H9 (cell line): ENCODE results near the gene CDK2AP2. TPM values are rescaled to one million over a fixed set of nuclear protein-coding genes. Genes with fewer than 3 reads are reported as not detected.

Experiments used
- DNase-seq: peaks from one replicate; pipeline ENCODE4 v3.0.0-alpha.2; 2017
- H2AFZ ChIP-seq: one replicate; pipeline ENCODE4 v1.6.1; 2013; ENCODE audit warnings: mild to moderate bottlenecking, low read length, control low read depth, moderate library complexity
- H2AK5ac ChIP-seq: 2 replicates; pipeline ENCODE4 v1.6.1; 2013; ENCODE audit warnings: low read length, control low read depth, mixed read lengths; ENCODE audit not compliant: insufficient read length
- H2BK120ac ChIP-seq: one replicate; pipeline ENCODE4 v1.6.1; 2013; ENCODE audit warnings: low read depth, mild to moderate bottlenecking, low read length, control low read depth, inconsistent platforms; ENCODE audit not compliant: poor library complexity, severe bottlenecking
- H2BK12ac ChIP-seq: 2 replicates; pipeline ENCODE4 v1.6.1; 2013; ENCODE audit warnings: low read length, control low read depth, mixed read lengths, low read depth; ENCODE audit not compliant: insufficient read length
- H2BK15ac ChIP-seq: 2 replicates; pipeline ENCODE4 v1.6.1; 2013; ENCODE audit warnings: low read depth, low read length, control low read depth
- H2BK20ac ChIP-seq: one replicate; pipeline ENCODE4 v1.6.1; 2013; ENCODE audit warnings: low read depth, mild to moderate bottlenecking, low read length, control low read depth, inconsistent platforms; ENCODE audit not compliant: poor library complexity, severe bottlenecking
- H2BK5ac ChIP-seq: 2 replicates; pipeline ENCODE4 v1.6.1; 2013; ENCODE audit warnings: low read length, control low read depth, mixed read lengths; ENCODE audit not compliant: insufficient read length
- H3K14ac ChIP-seq: 2 replicates; pipeline ENCODE4 v1.6.1; 2013; ENCODE audit warnings: low read length, control low read depth; ENCODE audit not compliant: insufficient read depth
- H3K18ac ChIP-seq: 2 replicates; pipeline ENCODE4 v1.6.1; 2013; ENCODE audit warnings: low read depth, mild to moderate bottlenecking, mixed read lengths, low read length, control low read depth; ENCODE audit not compliant: insufficient read length
- H3K23ac ChIP-seq: 2 replicates; pipeline ENCODE4 v1.6.1; 2013; ENCODE audit warnings: low read length, control low read depth, mixed read lengths, low read depth; ENCODE audit not compliant: insufficient read length
- H3K23me2 ChIP-seq: 2 replicates; pipeline ENCODE4 v1.6.1; 2013; ENCODE audit warnings: low read depth, mild to moderate bottlenecking, mixed read lengths, low read length, control low read depth; ENCODE audit not compliant: insufficient read length, poor library complexity, severe bottlenecking
- H3K27ac ChIP-seq: 2 replicates; pipeline ENCODE4 v1.5.1; 2013; ENCODE audit warnings: low read length, control low read depth, mixed read lengths, low read depth; ENCODE audit not compliant: insufficient read length
- H3K27me3 ChIP-seq: 2 replicates; pipeline ENCODE4 v1.6.1; 2013; ENCODE audit warnings: low read length, control low read depth, inconsistent platforms; ENCODE audit not compliant: insufficient read depth
- H3K4ac ChIP-seq: 2 replicates; pipeline ENCODE4 v1.6.1; 2013; ENCODE audit warnings: low read depth, mild to moderate bottlenecking, control low read depth, inconsistent platforms, low read length, moderate library complexity
- H3K4me1 ChIP-seq: 2 replicates; pipeline ENCODE4 v1.6.1; 2013; ENCODE audit warnings: low read length, control low read depth, inconsistent platforms; ENCODE audit not compliant: insufficient read depth
- H3K4me2 ChIP-seq: 2 replicates; pipeline ENCODE4 v1.6.1; 2013; ENCODE audit warnings: low read length, control low read depth, mixed read lengths; ENCODE audit not compliant: insufficient read length, insufficient read depth
- H3K56ac ChIP-seq: 2 replicates; pipeline ENCODE4 v1.6.1; 2013; ENCODE audit warnings: low read depth, mild to moderate bottlenecking, mixed read lengths, low read length, control low read depth; ENCODE audit not compliant: insufficient read length
- H3K79me1 ChIP-seq: 2 replicates; pipeline ENCODE4 v1.6.1; 2013; ENCODE audit warnings: low read depth, mild to moderate bottlenecking, moderate library complexity, low read length, control low read depth, inconsistent platforms; ENCODE audit not compliant: insufficient read depth, poor library complexity, severe bottlenecking
- H3K79me2 ChIP-seq: 2 replicates; pipeline ENCODE4 v1.6.1; 2013; ENCODE audit warnings: low read length, control low read depth, inconsistent platforms; ENCODE audit not compliant: insufficient read depth
- H3K9ac ChIP-seq: 2 replicates; pipeline ENCODE4 v1.6.1; 2013; ENCODE audit warnings: low read length, control low read depth, mixed read lengths; ENCODE audit not compliant: insufficient read length; ENCODE audit errors: extremely low read depth
- H3K9me3 ChIP-seq: one replicate; pipeline ENCODE4 v1.6.1; 2013; ENCODE audit warnings: low read depth, low read length, inconsistent platforms; ENCODE audit not compliant: control insufficient read depth
- H3T11ph ChIP-seq: one replicate; pipeline ENCODE4 v1.6.1; 2013; ENCODE audit warnings: mild to moderate bottlenecking, low read length, control low read depth, inconsistent platforms
- H4K20me1 ChIP-seq: one replicate; pipeline ENCODE4 v1.6.1; 2013; ENCODE audit not compliant: control insufficient read depth, insufficient read length, insufficient read depth
- H4K5ac ChIP-seq: 2 replicates; pipeline ENCODE4 v1.6.1; 2013; ENCODE audit warnings: low read depth, mild to moderate bottlenecking, mixed read lengths, low read length, control low read depth; ENCODE audit not compliant: insufficient read length
- H4K8ac ChIP-seq: replicated peaks from 2 replicates; pipeline ENCODE4 v1.6.1; 2013; ENCODE audit warnings: low read length, control low read depth, mixed read lengths, low read depth; ENCODE audit not compliant: insufficient read length
- H4K91ac ChIP-seq: 2 replicates; pipeline ENCODE4 v1.6.1; 2013; ENCODE audit warnings: low read depth, mild to moderate bottlenecking, moderate library complexity, mixed read lengths, low read length, control low read depth; ENCODE audit not compliant: insufficient read length
- H3K27ac Mint-ChIP-seq, 3 experiments: 2 replicates in 2 of 3; 3 replicates in 1 of 3; pipeline ENCODE4 v1.8.0; 2020 to 2021; ENCODE audit warnings: mixed read lengths in 3 of 3, mild to moderate bottlenecking in 1 of 3, moderate library complexity in 1 of 3
- H3K27me3 Mint-ChIP-seq: 2 replicates; pipeline ENCODE4 v1.8.0; 2021; ENCODE audit warnings: low read depth, mild to moderate bottlenecking, moderate library complexity, mixed read lengths
- H3K36me3 Mint-ChIP-seq, 3 experiments: 2 replicates in 2 of 3; 3 replicates in 1 of 3; pipeline ENCODE4 v1.8.0; 2020 to 2021; ENCODE audit warnings: low read depth in 3 of 3, mixed read lengths in 3 of 3; ENCODE audit not compliant: insufficient read depth in 1 of 3
- H3K4me1 Mint-ChIP-seq, 2 experiments: 2 replicates each; pipeline ENCODE4 v1.8.0; 2020; ENCODE audit warnings: mixed read lengths in 2 of 2
- H3K4me3 Mint-ChIP-seq, 2 experiments: 2 replicates in 1 of 2; 3 replicates in 1 of 2; pipeline ENCODE4 v1.8.0; 2020 to 2021; ENCODE audit warnings: mild to moderate bottlenecking in 2 of 2, mixed read lengths in 2 of 2, moderate library complexity in 1 of 2
- H3K9me3 Mint-ChIP-seq, 2 experiments: 2 replicates in 1 of 2; 3 replicates in 1 of 2; pipeline ENCODE4 v1.8.0; 2020; ENCODE audit warnings: mild to moderate bottlenecking in 2 of 2, mixed read lengths in 2 of 2, moderate library complexity in 1 of 2
- WGBS: extraction: QIAGEN DNeasy Blood & Tissue Kit; methylation state at CpG from one replicate; pipeline ENCODE4 v1.1.7; 2013; ENCODE audit warnings: missing lambda C conversion rate, low lambda C conversion rate, mixed read lengths; ENCODE audit not compliant: insufficient read length; ENCODE audit errors: extremely low coverage; 5-methylcytosine and 5-hydroxymethylcytosine counted together
- total RNA-seq: library from RNA; stranded (reverse); gene quantifications from 2 replicates; pipeline ENCODE4 v1.2.1, GENCODE V29; 2021
- TF ChIP-seq, protein P1 (sequence below): fragments of 200-600 bp; sonication (generic); conservative IDR thresholded peaks from 3 replicates; pipeline ENCODE4 v1.8.0; 2021; ENCODE audit warnings: antibody characterized with exemption, mild to moderate bottlenecking

Gene CDK2AP2
- total RNA-seq, 1 experiment from 2014 or later: 36.1 TPM

DNA sequence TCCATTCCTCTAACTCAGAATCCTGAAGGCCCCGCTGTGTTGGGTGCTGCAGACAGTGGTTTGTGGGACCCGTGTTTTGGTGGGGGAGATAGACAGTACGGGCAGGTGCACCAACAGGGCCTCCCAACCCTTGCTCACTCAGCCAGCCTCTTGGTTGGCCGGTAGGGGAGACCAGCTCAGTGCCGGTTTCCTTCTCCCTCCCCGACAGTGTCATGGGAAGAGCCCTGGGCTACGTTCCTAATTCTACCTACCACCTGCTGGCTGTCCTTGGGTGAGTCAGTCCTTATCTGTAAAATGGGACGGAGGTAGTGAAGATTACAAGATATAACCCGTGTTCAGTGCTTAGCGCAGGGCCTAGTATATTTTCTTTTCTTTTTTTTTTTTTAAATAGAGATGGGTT is 44.8 kb downstream of the CDK2AP2 start:
- Histone ChIP-seq H3K27ac (no peak overlapping the region), H3K14ac (no peak overlapping the region), H2BK20ac (no peak overlapping the region), H4K5ac (no peak overlapping the region), H2BK5ac (no peak overlapping the region), H3K9ac (no peak overlapping the region), H4K20me1 (no peaks in the 10 kb centered on the region), H3K4ac (no peak overlapping the region), H3K79me1 (no peaks in the 10 kb centered on the region), H3K23ac (no peak overlapping the region), H3K79me2 (no peaks in the 10 kb centered on the region), H3K27me3 (no peaks in the 10 kb centered on the region), H4K91ac (no peak overlapping the region), H3K4me2 (no peak overlapping the region), H2AK5ac (no peak overlapping the region), H3K9me3 (no peaks in the 10 kb centered on the region), H2BK15ac (no peak overlapping the region), H4K8ac (no peak overlapping the region), H2BK120ac (no peak overlapping the region), H2BK12ac (no peak overlapping the region), H3K56ac (no peak overlapping the region), H3K4me1 (no peaks in the 10 kb centered on the region; the same call in 1 of the 2 replicates), H2AFZ (no peak overlapping the region), H3T11ph (no peak overlapping the region), H3K23me2 (peaks cover 8% of the 10 kb centered on the region), H3K18ac (no peak overlapping the region)
- DNase-seq: no peak
- Mint-ChIP-seq H3K36me3 (peaks cover 0 to 4% (median 0%) of the 10 kb centered on the region in 3 experiments; a peak in 2 of 7 replicates), H3K4me1 (peaks cover 16 to 22% of the 10 kb centered on the region in 2 experiments), H3K9me3 (no peaks in the 10 kb centered on the region), H3K27me3 (peaks cover 8% of the 10 kb centered on the region), H3K27ac (no peak overlapping the region; a peak in 1 of 7 replicates), H3K4me3 (peak overlapping the region in 1 of 2 experiments; percentile 60; a peak in 1 of 5 replicates)
- TF ChIP-seq, protein P1, sequence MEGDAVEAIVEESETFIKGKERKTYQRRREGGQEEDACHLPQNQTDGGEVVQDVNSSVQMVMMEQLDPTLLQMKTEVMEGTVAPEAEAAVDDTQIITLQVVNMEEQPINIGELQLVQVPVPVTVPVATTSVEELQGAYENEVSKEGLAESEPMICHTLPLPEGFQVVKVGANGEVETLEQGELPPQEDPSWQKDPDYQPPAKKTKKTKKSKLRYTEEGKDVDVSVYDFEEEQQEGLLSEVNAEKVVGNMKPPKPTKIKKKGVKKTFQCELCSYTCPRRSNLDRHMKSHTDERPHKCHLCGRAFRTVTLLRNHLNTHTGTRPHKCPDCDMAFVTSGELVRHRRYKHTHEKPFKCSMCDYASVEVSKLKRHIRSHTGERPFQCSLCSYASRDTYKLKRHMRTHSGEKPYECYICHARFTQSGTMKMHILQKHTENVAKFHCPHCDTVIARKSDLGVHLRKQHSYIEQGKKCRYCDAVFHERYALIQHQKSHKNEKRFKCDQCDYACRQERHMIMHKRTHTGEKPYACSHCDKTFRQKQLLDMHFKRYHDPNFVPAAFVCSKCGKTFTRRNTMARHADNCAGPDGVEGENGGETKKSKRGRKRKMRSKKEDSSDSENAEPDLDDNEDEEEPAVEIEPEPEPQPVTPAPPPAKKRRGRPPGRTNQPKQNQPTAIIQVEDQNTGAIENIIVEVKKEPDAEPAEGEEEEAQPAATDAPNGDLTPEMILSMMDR: no peak
- no CpG with 5 or more reads among the region's 10 CpGs for WGBS
